Cardiac muscle cell (in vitro differentiated cells and primary cell): ENCODE measurements around the gene DACH1. TPM values are rescaled to one million over a fixed set of nuclear protein-coding genes. Genes with fewer than 3 reads are reported as not detected.

Experiments
- DNase-seq, 2 donors: peaks; one replicate each; pipeline versions ENCODE4 v3.0.0 to v3.0.0-alpha.2; 2010 to 2017; ENCODE audit warnings: low read depth in 1 of 2, low spot score in 1 of 2
- H3K27ac ChIP-seq: fragments of 200-600 bp; sonication (generic); 2 replicates; pipeline ENCODE4 v1.5.1; 2016
- H3K27me3 ChIP-seq: fragments of 200-600 bp; sonication (generic); 2 replicates; pipeline ENCODE4 v1.6.0; 2016; ENCODE audit warnings: control low read depth
- H3K36me3 ChIP-seq: fragments of 200-600 bp; sonication (generic); 2 replicates; pipeline ENCODE4 v1.5.1; 2016; ENCODE audit warnings: control low read depth
- H3K4me1 ChIP-seq: fragments of 200-600 bp; sonication (generic); 2 replicates; pipeline ENCODE4 v1.8.1; 2017; ENCODE audit warnings: low read depth, mild to moderate bottlenecking, mixed run types
- H3K4me3 ChIP-seq: fragments of 200-600 bp; sonication (generic); 2 replicates; pipeline ENCODE4 v1.5.1; 2016; ENCODE audit warnings: mild to moderate bottlenecking
- H3K9me3 ChIP-seq: fragments of 200-600 bp; sonication (generic); 2 replicates; pipeline ENCODE4 v1.5.1; 2017; ENCODE audit warnings: low read depth, mild to moderate bottlenecking, control low read depth
- polyA plus RNA-seq: library from polyadenylated mRNA; unstranded; fragments of >200 nt; fragmentation: Nextera tagmentation; extraction: Ambion mirVana; gene quantifications from 2 replicates; pipeline ENCODE4 v1.2.1, GENCODE V29; 2016
- total RNA-seq: library from RNA; depleted of rRNA; stranded (reverse); fragments of >200 nt; gene quantifications from 2 replicates; pipeline ENCODE4 v1.2.3, GENCODE V29; 2016
- TF ChIP-seq, protein P1 (sequence below): IDR thresholded peaks from 2 replicates; pipeline ENCODE4 v1.5.1; 2012; ENCODE audit warnings: low read depth, mild to moderate bottlenecking, low read length

DACH1 gene
- total and polyA plus RNA-seq, 2 experiments from 2014 or later = 3.5 to 3.7 TPM

DNA sequence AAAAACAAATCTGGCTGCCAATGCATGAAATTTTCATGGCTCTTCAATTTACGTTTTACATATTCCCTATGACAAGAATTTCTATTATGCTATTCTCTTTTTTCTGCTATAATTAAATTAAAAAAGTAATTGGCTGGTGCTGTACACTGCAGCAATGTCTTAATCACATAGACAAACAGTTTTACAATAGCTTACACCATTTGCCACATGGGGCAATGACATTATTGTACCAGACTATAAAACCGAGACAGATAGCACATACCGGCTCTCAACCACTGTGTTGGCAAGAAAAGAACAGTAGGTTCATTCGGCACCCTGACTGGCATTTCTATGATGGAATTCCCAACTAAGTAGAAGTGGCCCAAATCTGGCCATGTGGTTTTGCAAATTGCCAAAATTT, 67.7 kb downstream of the DACH1 start:
- Histone ChIP-seq H3K9me3 (no peaks in the 10 kb centered on the region), H3K27ac (no peak overlapping the region), H3K4me1 (no peaks in the 10 kb centered on the region), H3K36me3 (no peaks in the 10 kb centered on the region), H3K27me3 (no peaks in the 10 kb centered on the region), H3K4me3 (no peak overlapping the region)
- no peak for DNase-seq
- TF ChIP-seq, protein P1, sequence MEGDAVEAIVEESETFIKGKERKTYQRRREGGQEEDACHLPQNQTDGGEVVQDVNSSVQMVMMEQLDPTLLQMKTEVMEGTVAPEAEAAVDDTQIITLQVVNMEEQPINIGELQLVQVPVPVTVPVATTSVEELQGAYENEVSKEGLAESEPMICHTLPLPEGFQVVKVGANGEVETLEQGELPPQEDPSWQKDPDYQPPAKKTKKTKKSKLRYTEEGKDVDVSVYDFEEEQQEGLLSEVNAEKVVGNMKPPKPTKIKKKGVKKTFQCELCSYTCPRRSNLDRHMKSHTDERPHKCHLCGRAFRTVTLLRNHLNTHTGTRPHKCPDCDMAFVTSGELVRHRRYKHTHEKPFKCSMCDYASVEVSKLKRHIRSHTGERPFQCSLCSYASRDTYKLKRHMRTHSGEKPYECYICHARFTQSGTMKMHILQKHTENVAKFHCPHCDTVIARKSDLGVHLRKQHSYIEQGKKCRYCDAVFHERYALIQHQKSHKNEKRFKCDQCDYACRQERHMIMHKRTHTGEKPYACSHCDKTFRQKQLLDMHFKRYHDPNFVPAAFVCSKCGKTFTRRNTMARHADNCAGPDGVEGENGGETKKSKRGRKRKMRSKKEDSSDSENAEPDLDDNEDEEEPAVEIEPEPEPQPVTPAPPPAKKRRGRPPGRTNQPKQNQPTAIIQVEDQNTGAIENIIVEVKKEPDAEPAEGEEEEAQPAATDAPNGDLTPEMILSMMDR = no peak

DNA sequence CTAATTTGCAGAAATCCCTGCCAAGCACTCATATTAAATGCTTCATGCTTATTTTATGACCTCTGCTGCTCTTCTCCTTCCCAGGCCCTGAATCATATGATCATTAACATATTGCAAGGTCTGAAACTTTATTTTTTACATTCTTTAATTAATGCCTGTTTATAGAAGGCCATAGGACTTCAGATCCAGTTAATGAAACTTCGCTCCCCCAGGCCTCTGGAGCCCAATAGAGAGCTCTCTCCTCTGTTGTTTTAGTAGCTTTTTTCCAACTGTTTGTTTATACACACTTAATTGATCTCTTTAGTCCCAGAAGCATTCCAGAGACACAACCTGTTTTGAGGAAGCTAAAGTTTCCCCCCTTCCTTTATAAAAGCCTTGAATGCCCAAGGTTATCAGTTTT, 68.3 kb downstream of the DACH1 start:
- TF ChIP-seq, protein P1 = no peak
- H3K4me1 ChIP-seq = no peaks in the 10 kb centered on the region
- no peaks in the 10 kb centered on the region for H3K36me3 ChIP-seq
- H3K27ac ChIP-seq = no peak overlapping the region
- DNase-seq = no peak
- H3K27me3 ChIP-seq = no peaks in the 10 kb centered on the region
- no peaks in the 10 kb centered on the region for H3K9me3 ChIP-seq
- H3K4me3 ChIP-seq = no peak overlapping the region

DNA sequence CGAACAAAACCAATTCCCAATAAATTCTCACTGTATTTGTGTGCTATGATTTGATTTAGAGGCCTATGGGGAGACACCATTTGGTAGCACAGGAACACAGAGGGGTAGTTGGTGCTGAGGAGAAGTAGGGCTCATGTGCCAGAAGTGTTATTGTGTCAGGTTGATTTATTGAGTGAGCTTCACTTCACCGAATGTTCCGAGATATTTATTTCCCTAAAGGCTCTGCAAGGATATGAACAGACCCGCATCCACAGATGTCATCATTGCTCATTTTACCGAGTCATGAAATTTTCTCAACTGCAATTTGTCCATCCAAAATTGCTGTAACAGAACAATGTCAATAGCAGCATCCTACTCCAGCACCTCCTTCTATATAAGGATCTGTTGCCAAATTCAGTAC, 69.5 kb downstream of the DACH1 start:
- H3K4me1 ChIP-seq = no peaks in the 10 kb centered on the region
- DNase-seq = no peak
- H3K4me3 ChIP-seq = no peak overlapping the region
- no peaks in the 10 kb centered on the region for H3K9me3 ChIP-seq
- no peaks in the 10 kb centered on the region for H3K36me3 ChIP-seq
- H3K27me3 ChIP-seq = no peaks in the 10 kb centered on the region
- TF ChIP-seq, protein P1 = no peak
- H3K27ac ChIP-seq = no peak overlapping the region

DNA sequence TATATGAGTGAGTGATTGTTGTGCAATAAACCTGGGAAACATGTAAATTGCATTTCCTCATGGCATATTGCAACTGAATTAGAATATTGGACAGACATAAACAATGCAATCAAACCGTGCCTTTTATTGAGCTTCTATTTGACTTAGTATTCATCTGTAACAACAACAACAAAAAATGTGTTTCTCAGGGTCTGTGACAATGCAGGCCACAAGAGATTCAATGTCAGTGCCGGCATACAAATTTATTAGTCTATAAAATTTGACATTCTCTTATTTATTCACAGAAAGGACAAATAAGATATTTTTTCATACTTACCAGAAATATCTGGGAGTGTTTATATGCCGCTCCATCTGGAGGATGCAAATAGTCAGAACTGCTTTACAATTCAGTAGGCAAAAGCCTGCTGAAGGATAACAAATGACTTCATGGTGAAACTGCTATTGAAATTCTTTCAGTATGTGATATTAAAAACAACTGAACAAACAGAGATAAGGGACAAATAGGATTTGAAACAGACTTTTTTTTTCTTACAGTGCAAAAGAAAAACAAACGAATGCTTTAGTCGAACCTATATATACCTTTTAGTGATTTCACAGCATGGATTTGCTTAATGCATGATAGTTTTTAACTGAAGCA, 77.2 kb downstream of the DACH1 start:
- no peak overlapping the region for H3K27ac ChIP-seq
- TF ChIP-seq, protein P1 = no peak
- no peak overlapping the region for H3K4me3 ChIP-seq
- DNase-seq = peak in 1 of 2 donors; percentile 2
- no peaks in the 10 kb centered on the region for H3K9me3 ChIP-seq
- no peaks in the 10 kb centered on the region for H3K27me3 ChIP-seq
- no peaks in the 10 kb centered on the region for H3K36me3 ChIP-seq
- no peaks in the 10 kb centered on the region for H3K4me1 ChIP-seq

DNA sequence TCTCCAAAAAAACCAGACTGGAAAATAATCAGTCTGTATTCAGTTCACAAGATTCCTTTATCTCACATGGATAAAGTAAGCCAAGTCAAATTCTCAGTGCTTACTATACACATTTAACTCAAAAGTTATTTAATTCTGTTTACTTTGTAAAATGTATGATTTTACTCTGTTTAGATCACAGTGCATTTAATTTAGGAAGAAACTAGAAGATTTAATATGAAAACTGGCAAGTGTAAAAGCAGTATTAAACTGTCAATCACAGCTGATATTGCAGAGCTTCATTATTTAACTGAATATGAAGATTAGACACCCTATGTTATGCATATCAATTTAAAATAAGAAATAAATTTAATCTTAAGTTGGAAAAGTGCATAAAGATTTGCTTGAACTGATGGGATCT, 78.0 kb downstream of the DACH1 start:
- H3K36me3 ChIP-seq = no peaks in the 10 kb centered on the region
- H3K9me3 ChIP-seq = no peaks in the 10 kb centered on the region
- no peak overlapping the region for H3K27ac ChIP-seq
- no peak overlapping the region for H3K4me3 ChIP-seq
- DNase-seq = no peak
- no peaks in the 10 kb centered on the region for H3K27me3 ChIP-seq
- TF ChIP-seq, protein P1 = no peak
- no peaks in the 10 kb centered on the region for H3K4me1 ChIP-seq
